HepG2 (cell line): ENCODE data around the gene ZNF184. TPM values are rescaled to one million over a fixed set of nuclear protein-coding genes. Genes with fewer than 3 reads are reported as not detected.

Source experiments
- ATAC-seq: fragments of 200-7000 bp; cut with Tn5 transposase; 3 replicates; pipeline ENCODE4 v1.9.1; 2020; ENCODE audit warnings: mild to moderate bottlenecking, moderate library complexity
- BruUV-seq: library from RNA; stranded (reverse); fragments of 400-500 nt; replicated peaks from 2 replicates; lab custom pipeline; 2021; lab: Mats Ljungman, UMichigan
- CTCF ChIA-PET: fragments of 300-600 bp; formaldehyde crosslinking; extraction: SDS; loops from one replicate; lab custom pipeline; 2021; ENCODE audit warnings: low total read pairs, inconsistent platforms, low intra/inter-chr PET ratio; lab: Yijun Ruan, JAX
- POLR2A ChIA-PET: fragments of 350-600 bp; sonication (Branson Sonifier 250); formaldehyde crosslinking; loops from one replicate; lab custom pipeline; 2020; ENCODE audit warnings: antibody characterized with exemption, inconsistent platforms; lab: Yijun Ruan, JAX
- DNase-seq: peaks from one replicate; pipeline ENCODE4 v3.0.0-alpha.2; 2015; ENCODE audit warnings: low spot score
- FAIRE-seq: peaks from 3 replicates; lab custom pipeline; 2011; peaks lifted over from hg19 to GRCh38; lab: Jason Lieb, UNC
- H2AFZ ChIP-seq: one replicate; pipeline ENCODE4 v1.6.1; 2011; ENCODE audit warnings: low read length, inconsistent platforms
- H3K27ac ChIP-seq: fragments of 300-600 bp; 3 replicates; pipeline ENCODE4 v1.8.0; 2011; ENCODE audit warnings: mixed run types, mild to moderate bottlenecking, mixed read lengths, low read length, inconsistent platforms; ENCODE audit not compliant: insufficient read depth; ENCODE audit errors: extremely low read length
- H3K27me3 ChIP-seq, 2 experiments: fragments of 200-600 bp in 1 of 2; 2 replicates in 1 of 2; 3 replicates in 1 of 2; pipeline versions ENCODE4 v1.6.0 to v1.8.0; 2011; ENCODE audit warnings: low read length in 2 of 2, mild to moderate bottlenecking in 2 of 2, moderate library complexity in 2 of 2, inconsistent platforms in 1 of 2; ENCODE audit not compliant: insufficient read depth in 2 of 2, control insufficient read depth in 1 of 2
- H3K36me3 ChIP-seq, 2 experiments: fragments of 200-600 bp in 1 of 2; replicated peaks in 1 of 2; 2 replicates in 1 of 2; 3 replicates in 1 of 2; pipeline versions ENCODE4 v1.5.1 to v1.8.0; 2011; ENCODE audit warnings: low read length in 2 of 2, inconsistent platforms in 1 of 2; ENCODE audit not compliant: insufficient read depth in 2 of 2, control insufficient read depth in 1 of 2
- H3K4me1 ChIP-seq: 2 replicates; pipeline ENCODE4 v1.5.1; 2012; ENCODE audit warnings: low read length, inconsistent platforms; ENCODE audit not compliant: insufficient read depth
- H3K4me2 ChIP-seq: 2 replicates; pipeline ENCODE4 v1.6.0; 2011; ENCODE audit warnings: low read depth, low read length, inconsistent platforms
- H3K4me3 ChIP-seq, 3 experiments: fragments of 200-600 bp in 1 of 3; sonication (generic), shearing (Covaris generic) in 1 of 3; replicated peaks in 1 of 3; 2 replicates each; pipeline ENCODE4 v1.5.1; 2011 to 2016; ENCODE audit warnings: low read length in 3 of 3, inconsistent platforms in 2 of 3, low read depth in 2 of 3, mild to moderate bottlenecking in 2 of 3, control low read depth in 1 of 3, mixed read lengths in 1 of 3; ENCODE audit not compliant: insufficient read depth in 1 of 3
- H3K79me2 ChIP-seq: one replicate; pipeline ENCODE4 v1.6.1; 2011; ENCODE audit warnings: low read length, inconsistent platforms; ENCODE audit not compliant: insufficient read depth
- H3K9ac ChIP-seq: 2 replicates; pipeline ENCODE4 v1.6.0; 2011; ENCODE audit warnings: mild to moderate bottlenecking, low read depth, low read length, inconsistent platforms; ENCODE audit not compliant: insufficient read depth
- H3K9me3 ChIP-seq: 2 replicates; pipeline ENCODE4 v1.5.1; 2012; ENCODE audit warnings: mild to moderate bottlenecking, low read length
- H4K20me1 ChIP-seq: 2 replicates; pipeline ENCODE4 v1.6.0; 2011; ENCODE audit warnings: inconsistent platforms, mild to moderate bottlenecking, low read length, moderate library complexity; ENCODE audit not compliant: insufficient read depth
- IRF2 ChIP-seq: IDR thresholded peaks from 2 replicates; pipeline ENCODE4 v1.6.1; 2018; ENCODE audit warnings: missing genetic modification reagents, missing compliant biosample characterization
- WGBS: methylation state at CpG from one replicate; pipeline ENCODE4 v1.1.6; 2017; ENCODE audit warnings: low lambda C conversion rate; 5-methylcytosine and 5-hydroxymethylcytosine counted together
- in situ Hi-C: cut with HindIII; loops from 2 replicates; pipeline ENCODE4 v1.10.0; 2017; ENCODE audit warnings: low pct_unique_long_range_greater_than_20kb; ENCODE audit not compliant: extremely low pct_ligation_motif_present
- intact Hi-C: fragments of 100-400 bp; cut with micrococcal nuclease; formaldehyde crosslinking; loops from one replicate; pipeline ENCODE4 v1.10.0; 2022; ENCODE audit not compliant: unreplicated experiment
- polyA plus RNA-seq, 8 experiments: library from polyadenylated mRNA; depleted of rRNA in 3 of 8; stranded (reverse) in 7 of 8; unstranded in 1 of 8; fragments of >200 nt; fragmentation: Illumina TruSeq in 4 of 8; extraction: Trizol in 4 of 8; gene quantifications; 2 replicates each; pipeline versions ENCODE4 v1.2.1 to v1.2.3, GENCODE V29; 2011 to 2016; ENCODE audit warnings: low read depth in 4 of 8, missing spikeins in 1 of 8, mixed read lengths in 1 of 8; ENCODE audit not compliant: insufficient read depth in 1 of 8
- total RNA-seq, 5 experiments: library from RNA; depleted of rRNA; stranded (reverse); fragments of >200 nt; fragmentation: Illumina TruSeq; extraction: Trizol; gene quantifications; 2 replicates each; pipeline ENCODE4 v1.2.3, GENCODE V29; 2016; ENCODE audit warnings: low read depth in 1 of 5
- TF ChIP-seq, protein P1 (sequence below): sonication (generic); formaldehyde crosslinking; IDR thresholded peaks from 2 replicates; pipeline ENCODE4 v1.4.0; 2020; ENCODE audit warnings: missing genetic modification reagents
- TF ChIP-seq, protein P2 (sequence below): sonication (generic); formaldehyde crosslinking; IDR thresholded peaks from 2 replicates; pipeline ENCODE4 v1.4.0; 2020; ENCODE audit warnings: mild to moderate bottlenecking, missing genetic modification reagents
- TF ChIP-seq, protein P3 (sequence below): sonication (generic); formaldehyde crosslinking; conservative IDR thresholded peaks from 2 replicates; pipeline ENCODE4 v1.8.0; 2022; ENCODE audit warnings: low read depth, missing genetic modification reagents
- TF ChIP-seq, protein P4 (sequence below): sonication (generic); formaldehyde crosslinking; IDR thresholded peaks from 2 replicates; pipeline ENCODE4 v1.8.0; 2022; ENCODE audit warnings: mild to moderate bottlenecking, missing genetic modification reagents, moderate library complexity
- TF ChIP-seq, protein P5 (sequence below): sonication (generic); formaldehyde crosslinking; IDR thresholded peaks from 2 replicates; pipeline ENCODE4 v1.9.0; 2021; ENCODE audit warnings: missing genetic modification reagents, borderline replicate concordance
- TF ChIP-seq, protein P6 (sequence below): IDR thresholded peaks from 2 replicates; pipeline ENCODE4 v1.6.1; 2016; ENCODE audit warnings: mild to moderate bottlenecking, missing biosample characterization, missing genetic modification reagents

ZNF184 gene
- total and polyA plus RNA-seq, 2 of the 13 experiments (the other 11 are each of a cell fraction or from before 2014, with no cell fraction given): 2.1 to 10.1 TPM

DNA sequence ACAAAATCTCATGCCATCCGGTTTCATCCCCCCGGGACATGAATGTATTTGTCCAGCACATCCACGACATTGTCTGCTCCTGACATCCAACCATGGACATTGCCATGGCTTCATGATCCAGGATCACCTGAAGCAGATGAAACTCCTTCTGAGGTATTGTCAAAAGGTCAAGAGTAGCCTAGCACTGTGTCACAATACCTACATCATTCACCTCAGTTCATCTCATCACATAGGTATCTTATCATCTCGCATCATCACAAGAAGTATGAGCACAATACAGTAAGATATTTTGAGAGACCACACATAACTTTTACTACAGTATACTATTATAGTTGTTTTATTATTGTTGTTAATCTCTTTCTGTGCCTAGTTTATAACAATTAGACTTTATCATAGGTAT lies 33.5 kb downstream of the ZNF184 start:
- CTCF ChIA-PET: no interaction called here
- POLR2A ChIA-PET: no interaction called here
- in situ Hi-C loops: no loop called here

More for the DNA sequence above, 33.5 kb downstream of the ZNF184 start:
- Histone ChIP-seq H3K36me3 (no peaks in the 10 kb centered on the region), H3K79me2 (no peaks in the 10 kb centered on the region), H3K4me2 (no peak overlapping the region), H3K4me1 (no peaks in the 10 kb centered on the region), H3K4me3 (no peak overlapping the region), H2AFZ (no peak overlapping the region), H4K20me1 (no peaks in the 10 kb centered on the region), H3K9ac (no peak overlapping the region), H3K27me3 (no peaks in the 10 kb centered on the region), H3K27ac (no peak overlapping the region), H3K9me3 (peaks cover 40% of the 10 kb centered on the region)
- WGBS: 60% methylated on average over 4 of the region's 4 CpGs
- ATAC-seq (no peak), FAIRE-seq (no peak), DNase-seq (no peak)
- TF ChIP-seq, protein P1, sequence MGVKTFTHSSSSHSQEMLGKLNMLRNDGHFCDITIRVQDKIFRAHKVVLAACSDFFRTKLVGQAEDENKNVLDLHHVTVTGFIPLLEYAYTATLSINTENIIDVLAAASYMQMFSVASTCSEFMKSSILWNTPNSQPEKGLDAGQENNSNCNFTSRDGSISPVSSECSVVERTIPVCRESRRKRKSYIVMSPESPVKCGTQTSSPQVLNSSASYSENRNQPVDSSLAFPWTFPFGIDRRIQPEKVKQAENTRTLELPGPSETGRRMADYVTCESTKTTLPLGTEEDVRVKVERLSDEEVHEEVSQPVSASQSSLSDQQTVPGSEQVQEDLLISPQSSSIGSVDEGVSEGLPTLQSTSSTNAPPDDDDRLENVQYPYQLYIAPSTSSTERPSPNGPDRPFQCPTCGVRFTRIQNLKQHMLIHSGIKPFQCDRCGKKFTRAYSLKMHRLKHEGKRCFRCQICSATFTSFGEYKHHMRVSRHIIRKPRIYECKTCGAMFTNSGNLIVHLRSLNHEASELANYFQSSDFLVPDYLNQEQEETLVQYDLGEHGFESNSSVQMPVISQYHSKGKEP (CRISPR knock-in tag): no peak
- TF ChIP-seq, protein P2, sequence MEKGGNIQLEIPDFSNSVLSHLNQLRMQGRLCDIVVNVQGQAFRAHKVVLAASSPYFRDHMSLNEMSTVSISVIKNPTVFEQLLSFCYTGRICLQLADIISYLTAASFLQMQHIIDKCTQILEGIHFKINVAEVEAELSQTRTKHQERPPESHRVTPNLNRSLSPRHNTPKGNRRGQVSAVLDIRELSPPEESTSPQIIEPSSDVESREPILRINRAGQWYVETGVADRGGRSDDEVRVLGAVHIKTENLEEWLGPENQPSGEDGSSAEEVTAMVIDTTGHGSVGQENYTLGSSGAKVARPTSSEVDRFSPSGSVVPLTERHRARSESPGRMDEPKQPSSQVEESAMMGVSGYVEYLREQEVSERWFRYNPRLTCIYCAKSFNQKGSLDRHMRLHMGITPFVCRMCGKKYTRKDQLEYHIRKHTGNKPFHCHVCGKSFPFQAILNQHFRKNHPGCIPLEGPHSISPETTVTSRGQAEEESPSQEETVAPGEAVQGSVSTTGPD (CRISPR knock-in tag): no peak
- TF ChIP-seq, protein P3, sequence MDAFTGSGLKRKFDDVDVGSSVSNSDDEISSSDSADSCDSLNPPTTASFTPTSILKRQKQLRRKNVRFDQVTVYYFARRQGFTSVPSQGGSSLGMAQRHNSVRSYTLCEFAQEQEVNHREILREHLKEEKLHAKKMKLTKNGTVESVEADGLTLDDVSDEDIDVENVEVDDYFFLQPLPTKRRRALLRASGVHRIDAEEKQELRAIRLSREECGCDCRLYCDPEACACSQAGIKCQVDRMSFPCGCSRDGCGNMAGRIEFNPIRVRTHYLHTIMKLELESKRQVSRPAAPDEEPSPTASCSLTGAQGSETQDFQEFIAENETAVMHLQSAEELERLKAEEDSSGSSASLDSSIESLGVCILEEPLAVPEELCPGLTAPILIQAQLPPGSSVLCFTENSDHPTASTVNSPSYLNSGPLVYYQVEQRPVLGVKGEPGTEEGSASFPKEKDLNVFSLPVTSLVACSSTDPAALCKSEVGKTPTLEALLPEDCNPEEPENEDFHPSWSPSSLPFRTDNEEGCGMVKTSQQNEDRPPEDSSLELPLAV: no peak
- TF ChIP-seq, protein P4, sequence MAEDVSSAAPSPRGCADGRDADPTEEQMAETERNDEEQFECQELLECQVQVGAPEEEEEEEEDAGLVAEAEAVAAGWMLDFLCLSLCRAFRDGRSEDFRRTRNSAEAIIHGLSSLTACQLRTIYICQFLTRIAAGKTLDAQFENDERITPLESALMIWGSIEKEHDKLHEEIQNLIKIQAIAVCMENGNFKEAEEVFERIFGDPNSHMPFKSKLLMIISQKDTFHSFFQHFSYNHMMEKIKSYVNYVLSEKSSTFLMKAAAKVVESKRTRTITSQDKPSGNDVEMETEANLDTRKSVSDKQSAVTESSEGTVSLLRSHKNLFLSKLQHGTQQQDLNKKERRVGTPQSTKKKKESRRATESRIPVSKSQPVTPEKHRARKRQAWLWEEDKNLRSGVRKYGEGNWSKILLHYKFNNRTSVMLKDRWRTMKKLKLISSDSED (CRISPR knock-in tag): no peak
- TF ChIP-seq IRF2 (CRISPR knock-in tag): no peak
- TF ChIP-seq, protein P5, sequence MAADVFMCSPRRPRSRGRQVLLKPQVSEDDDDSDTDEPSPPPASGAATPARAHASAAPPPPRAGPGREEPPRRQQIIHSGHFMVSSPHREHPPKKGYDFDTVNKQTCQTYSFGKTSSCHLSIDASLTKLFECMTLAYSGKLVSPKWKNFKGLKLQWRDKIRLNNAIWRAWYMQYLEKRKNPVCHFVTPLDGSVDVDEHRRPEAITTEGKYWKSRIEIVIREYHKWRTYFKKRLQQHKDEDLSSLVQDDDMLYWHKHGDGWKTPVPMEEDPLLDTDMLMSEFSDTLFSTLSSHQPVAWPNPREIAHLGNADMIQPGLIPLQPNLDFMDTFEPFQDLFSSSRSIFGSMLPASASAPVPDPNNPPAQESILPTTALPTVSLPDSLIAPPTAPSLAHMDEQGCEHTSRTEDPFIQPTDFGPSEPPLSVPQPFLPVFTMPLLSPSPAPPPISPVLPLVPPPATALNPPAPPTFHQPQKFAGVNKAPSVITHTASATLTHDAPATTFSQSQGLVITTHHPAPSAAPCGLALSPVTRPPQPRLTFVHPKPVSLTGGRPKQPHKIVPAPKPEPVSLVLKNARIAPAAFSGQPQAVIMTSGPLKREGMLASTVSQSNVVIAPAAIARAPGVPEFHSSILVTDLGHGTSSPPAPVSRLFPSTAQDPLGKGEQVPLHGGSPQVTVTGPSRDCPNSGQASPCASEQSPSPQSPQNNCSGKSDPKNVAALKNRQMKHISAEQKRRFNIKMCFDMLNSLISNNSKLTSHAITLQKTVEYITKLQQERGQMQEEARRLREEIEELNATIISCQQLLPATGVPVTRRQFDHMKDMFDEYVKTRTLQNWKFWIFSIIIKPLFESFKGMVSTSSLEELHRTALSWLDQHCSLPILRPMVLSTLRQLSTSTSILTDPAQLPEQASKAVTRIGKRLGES: no peak
- TF ChIP-seq, protein P6, sequence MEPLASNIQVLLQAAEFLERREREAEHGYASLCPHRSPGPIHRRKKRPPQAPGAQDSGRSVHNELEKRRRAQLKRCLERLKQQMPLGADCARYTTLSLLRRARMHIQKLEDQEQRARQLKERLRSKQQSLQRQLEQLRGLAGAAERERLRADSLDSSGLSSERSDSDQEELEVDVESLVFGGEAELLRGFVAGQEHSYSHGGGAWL: no peak
- intact Hi-C loops: no loop called here
- BruUV-seq: no TSS peak
